GM12892 (cell line): ENCODE results near the gene VPS39.

ENCODE experiments used
- POLR2A ChIP-seq: IDR thresholded peaks from 2 replicates; pipeline ENCODE4 v1.6.1; 2011; ENCODE audit warnings: low read depth, low read length, control low read depth
- POLR2AphosphoS5 ChIP-seq: IDR thresholded peaks from 2 replicates; pipeline ENCODE4 v1.6.1; 2011; ENCODE audit warnings: low read depth, low read length, control low read depth

DNA sequence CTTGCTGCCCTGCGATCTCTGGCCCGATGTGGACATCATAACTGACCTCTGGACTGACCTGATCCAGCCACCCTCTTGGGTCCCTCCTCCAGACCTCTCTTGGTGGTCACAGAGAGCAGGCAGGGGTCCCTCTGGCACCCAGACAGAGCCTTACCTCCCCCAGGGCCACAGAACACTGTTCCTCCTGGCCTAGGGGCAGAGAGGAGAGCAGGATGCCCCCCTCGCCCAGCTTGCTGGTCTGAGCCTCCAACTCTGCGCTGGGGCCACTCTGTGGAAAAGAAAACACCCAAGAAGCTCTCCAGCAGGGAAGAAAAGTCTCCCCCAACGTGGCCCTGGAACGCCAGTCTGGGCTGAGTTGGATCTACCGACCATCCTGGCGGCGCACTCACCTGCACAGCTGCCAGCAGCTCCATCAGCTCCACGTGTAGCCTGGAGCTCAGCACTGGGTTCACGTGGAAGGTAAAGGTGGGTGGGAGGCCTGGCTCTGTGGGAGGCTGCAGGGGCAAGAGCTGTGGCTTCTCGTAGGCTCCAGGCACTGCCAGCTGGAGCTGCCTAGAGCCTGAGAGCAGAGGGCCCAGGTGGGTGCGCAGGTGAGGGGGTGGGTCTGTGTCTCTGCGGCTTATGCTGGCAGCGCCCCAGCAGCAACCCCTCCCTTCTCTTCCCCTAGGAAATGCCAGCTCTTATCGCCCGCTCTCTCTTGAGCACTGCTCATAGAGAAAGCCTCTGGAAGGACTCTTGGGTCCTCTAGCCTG is 57.7 kb downstream of the VPS39 start:
- no peak for TF ChIP-seq POLR2AphosphoS5
- TF ChIP-seq POLR2A, result no peak
